IPS-18a (cell line): ENCODE data around the gene ZNF771.
A peak's percentile ranks its signal among the peaks of the same experiment; 100 is the strongest.

ENCODE experiments used
- H3K27ac ChIP-seq: one replicate; pipeline ENCODE4 v1.5.1; 2013; ENCODE audit warnings: low read length
- H3K27me3 ChIP-seq: one replicate; pipeline ENCODE4 v1.6.1; 2013; ENCODE audit warnings: mild to moderate bottlenecking, low read length; ENCODE audit not compliant: control insufficient read depth, insufficient read depth
- H3K36me3 ChIP-seq: one replicate; pipeline ENCODE4 v1.6.1; 2013; ENCODE audit warnings: low read depth, low read length; ENCODE audit not compliant: control insufficient read depth
- H3K4me1 ChIP-seq: one replicate; pipeline ENCODE4 v1.6.1; 2013; ENCODE audit warnings: low read depth, low read length; ENCODE audit not compliant: control insufficient read depth
- H3K4me3 ChIP-seq: one replicate; pipeline ENCODE4 v1.5.1; 2013; ENCODE audit warnings: low read length
- H3K9ac ChIP-seq: one replicate; pipeline ENCODE4 v1.6.1; 2013; ENCODE audit warnings: mild to moderate bottlenecking, low read length, moderate library complexity
- H3K9me3 ChIP-seq: one replicate; pipeline ENCODE4 v1.6.1; 2013; ENCODE audit warnings: low read depth, low read length; ENCODE audit not compliant: control insufficient read depth

Gene ZNF771

DNA sequence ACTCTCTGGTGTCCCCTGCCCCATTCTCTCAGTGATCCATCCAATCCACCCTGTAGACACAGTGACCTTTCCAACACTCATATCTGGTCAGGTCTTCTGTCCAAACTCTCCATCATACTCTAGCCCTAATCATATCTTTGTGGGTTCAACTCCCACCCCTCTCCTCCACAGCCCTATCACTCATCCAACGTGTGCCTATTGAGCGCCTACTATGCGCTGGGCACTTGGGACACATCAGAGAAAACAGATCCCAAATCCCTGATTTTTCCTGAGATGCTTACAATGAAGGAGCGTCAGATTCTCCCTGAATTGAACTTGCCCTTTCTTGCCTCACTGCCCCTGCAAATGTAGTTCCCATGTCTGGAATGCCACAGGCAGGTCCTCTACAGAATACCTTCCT lies 20.6 kb downstream of the ZNF771 start:
- no peaks in the 10 kb centered on the region for H3K9me3 ChIP-seq
- H3K36me3 ChIP-seq: peaks cover 16% of the 10 kb centered on the region
- H3K9ac ChIP-seq: no peak overlapping the region
- H3K4me3 ChIP-seq: no peak overlapping the region
- H3K4me1 ChIP-seq: peaks cover 9% of the 10 kb centered on the region
- no peak overlapping the region for H3K27ac ChIP-seq
- no peaks in the 10 kb centered on the region for H3K27me3 ChIP-seq

DNA sequence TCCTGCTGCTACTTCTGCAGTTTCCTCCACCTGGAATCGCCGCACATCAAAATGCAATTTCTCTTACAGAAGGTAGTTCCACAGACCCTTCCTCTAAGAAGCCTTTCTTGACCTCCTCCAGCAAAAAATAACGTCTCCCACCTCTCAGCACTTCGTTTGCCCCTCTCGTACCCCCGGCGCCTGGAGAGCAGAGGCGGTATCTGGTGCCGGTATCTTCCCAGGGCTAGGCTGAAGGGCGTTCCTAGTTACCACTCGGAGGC lies 21.9 kb downstream of the ZNF771 start:
- Histone ChIP-seq H3K4me3 (peak overlapping the region; percentile 82), H3K36me3 (peaks cover 6% of the 10 kb centered on the region), H3K4me1 (peaks cover 9% of the 10 kb centered on the region), H3K27ac (no peak overlapping the region), H3K27me3 (no peaks in the 10 kb centered on the region), H3K9me3 (no peaks in the 10 kb centered on the region), H3K9ac (peak overlapping the region; percentile 72)

DNA sequence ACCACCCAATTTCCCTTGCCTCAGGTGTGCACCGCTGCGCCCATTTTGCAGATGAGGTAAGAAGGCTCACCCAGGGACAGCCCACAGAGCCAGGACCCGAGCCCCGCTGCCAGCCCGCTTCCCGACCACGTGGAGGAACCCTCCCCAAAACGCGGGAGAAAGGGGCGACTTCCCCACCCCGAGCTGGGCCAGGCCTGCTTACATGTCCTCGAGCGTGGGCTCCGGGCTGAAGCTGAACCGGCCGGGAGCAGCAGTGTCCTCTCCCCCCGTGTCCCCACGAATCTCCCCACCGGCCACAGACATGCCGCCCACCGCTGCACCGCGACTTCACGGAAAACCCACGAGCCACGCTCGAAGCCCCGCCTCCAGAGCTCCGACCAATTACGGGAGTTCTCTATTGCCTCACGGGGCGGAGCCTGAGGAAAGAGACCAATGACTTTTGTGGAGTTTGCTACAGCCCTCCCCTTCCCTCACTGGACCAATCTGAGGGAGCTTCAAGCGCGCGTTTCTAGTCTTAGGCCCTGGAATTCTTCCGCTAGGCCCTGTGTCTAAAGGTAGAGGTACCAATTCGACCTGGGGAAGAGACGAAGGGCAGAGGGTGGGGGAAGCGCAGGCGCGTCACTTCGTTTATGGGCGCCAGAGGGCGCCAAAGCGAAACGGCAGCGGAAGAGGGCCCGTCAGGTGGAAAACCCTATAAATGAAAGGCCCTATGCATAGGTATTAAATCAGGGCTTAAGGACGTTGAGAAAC lies 22.4 kb downstream of the ZNF771 start, which contains the start of gene DCTPP1:
TSS of gene DCTPP1 (minus strand) at position 353 of the 750 bp plus-strand sequence. CDS start at position 303, 50 bp downstream.
- no peak within 1 kb of the TSS for H3K27ac ChIP-seq
- peaks cover 4% of the 10 kb centered on the region for H3K36me3 ChIP-seq
- H3K9me3 ChIP-seq: no peaks in the 10 kb centered on the region
- H3K4me1 ChIP-seq: peaks cover 9% of the 10 kb centered on the region
- no peaks in the 10 kb centered on the region for H3K27me3 ChIP-seq
- peak within 1 kb of the TSS; percentile 72 for H3K9ac ChIP-seq
- H3K4me3 ChIP-seq: peak within 1 kb of the TSS; percentile 82

DNA sequence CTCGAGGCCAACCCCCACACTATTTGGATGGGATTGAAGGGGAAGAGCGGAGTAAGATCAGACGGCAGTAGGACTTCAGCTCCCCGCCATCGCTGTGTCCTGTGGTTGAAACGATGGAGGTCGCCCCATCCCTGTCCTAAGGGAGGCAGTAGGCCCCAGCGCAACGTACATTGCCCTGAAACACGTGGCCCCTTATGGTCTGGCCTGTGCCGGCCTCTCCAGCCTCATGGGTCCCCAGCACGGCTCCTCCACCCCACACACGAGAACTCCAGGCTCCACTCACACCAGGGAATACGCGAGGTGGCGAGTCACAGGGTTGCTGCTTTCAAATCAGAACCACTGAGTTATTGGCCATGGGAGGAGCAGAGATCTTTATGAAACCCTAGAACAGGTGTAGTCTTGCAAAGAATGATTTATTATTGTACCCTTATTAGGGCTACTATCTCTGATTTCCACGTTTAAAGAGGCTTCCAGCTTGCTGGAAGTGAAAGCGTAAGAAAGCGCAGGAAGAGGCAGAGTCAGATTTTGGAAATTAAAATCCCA lies 23.1 kb downstream of the ZNF771 start:
- no peak overlapping the region for H3K27ac ChIP-seq
- no peaks in the 10 kb centered on the region for H3K9me3 ChIP-seq
- peaks cover 9% of the 10 kb centered on the region for H3K4me1 ChIP-seq
- H3K9ac ChIP-seq: no peak overlapping the region
- peaks cover 4% of the 10 kb centered on the region for H3K36me3 ChIP-seq
- no peaks in the 10 kb centered on the region for H3K27me3 ChIP-seq
- peak overlapping the region; percentile 82 for H3K4me3 ChIP-seq

DNA sequence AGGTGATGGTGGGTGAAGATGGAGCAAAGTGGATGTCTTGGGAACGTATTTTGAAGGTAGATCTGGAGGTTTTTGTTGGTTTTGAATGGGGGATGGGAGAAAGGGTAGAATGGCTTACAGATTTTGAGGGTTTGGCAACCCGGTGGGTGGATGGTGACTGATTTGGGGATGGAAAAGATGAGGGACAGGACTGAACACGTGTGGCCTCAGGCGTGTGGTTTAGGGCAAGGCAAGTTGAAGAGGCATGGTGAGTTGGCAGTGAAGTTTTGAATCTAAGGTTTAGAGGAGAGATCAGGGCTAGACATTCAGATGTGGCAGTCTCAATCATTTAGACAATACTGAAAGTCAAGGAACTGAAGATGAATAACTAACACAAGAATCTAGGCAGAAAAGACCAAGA lies 27.4 kb downstream of the ZNF771 start:
- H3K9me3 ChIP-seq: no peaks in the 10 kb centered on the region
- no peak overlapping the region for H3K27ac ChIP-seq
- H3K9ac ChIP-seq: no peak overlapping the region
- H3K36me3 ChIP-seq: no peaks in the 10 kb centered on the region
- no peaks in the 10 kb centered on the region for H3K27me3 ChIP-seq
- peaks cover 4% of the 10 kb centered on the region for H3K4me1 ChIP-seq
- H3K4me3 ChIP-seq: no peak overlapping the region

DNA sequence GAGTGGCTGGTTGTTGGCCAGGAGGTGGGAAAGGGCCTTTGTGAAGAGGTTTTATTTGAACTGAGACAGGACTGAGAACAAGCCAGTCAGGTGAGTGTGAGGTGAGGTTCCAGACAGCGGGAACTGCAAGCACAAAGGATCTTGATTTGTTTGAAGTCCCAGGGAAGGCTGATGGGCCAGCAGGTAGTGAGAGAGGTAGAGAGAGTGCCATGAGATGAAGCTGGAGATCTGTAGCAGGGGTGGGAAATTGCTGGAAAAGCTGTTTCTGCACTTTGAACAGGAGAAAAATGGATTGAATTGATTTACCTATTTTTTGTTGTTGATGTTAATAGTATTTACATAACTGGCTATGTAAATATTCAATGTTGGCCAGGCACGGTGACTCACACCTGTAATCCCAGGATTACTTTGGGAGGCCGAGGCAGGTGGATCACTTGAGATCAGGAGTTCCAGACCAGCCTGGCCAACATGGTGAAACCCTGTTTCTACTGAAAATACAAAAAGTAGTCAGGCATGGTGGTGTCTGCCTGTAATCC lies 30.2 kb downstream of the ZNF771 start:
- no peak overlapping the region for H3K27ac ChIP-seq
- H3K27me3 ChIP-seq: no peaks in the 10 kb centered on the region
- H3K36me3 ChIP-seq: no peaks in the 10 kb centered on the region
- no peaks in the 10 kb centered on the region for H3K9me3 ChIP-seq
- H3K4me1 ChIP-seq: no peaks in the 10 kb centered on the region
- no peak overlapping the region for H3K4me3 ChIP-seq
- H3K9ac ChIP-seq: no peak overlapping the region

DNA sequence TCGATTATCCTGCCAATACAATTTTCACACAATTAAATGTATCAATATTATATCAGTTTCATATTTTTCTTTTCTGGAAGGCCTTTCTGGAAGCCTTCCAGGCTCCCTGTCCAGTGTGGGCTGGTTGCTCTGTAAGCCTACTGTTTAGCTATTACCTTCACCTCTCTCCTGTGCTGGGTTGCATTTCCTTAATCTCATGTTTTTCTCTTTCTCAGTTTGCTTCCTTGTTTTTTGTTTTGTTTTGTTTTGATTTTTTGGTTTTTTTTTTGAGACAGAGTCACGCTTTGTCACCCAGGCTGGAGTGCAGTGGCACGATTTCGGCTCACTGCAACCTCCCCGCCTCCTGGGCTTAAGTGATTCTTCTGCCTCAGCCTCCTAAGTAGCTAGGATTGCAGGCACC lies 31.4 kb downstream of the ZNF771 start:
- no peak overlapping the region for H3K27ac ChIP-seq
- H3K9me3 ChIP-seq: no peaks in the 10 kb centered on the region
- H3K27me3 ChIP-seq: no peaks in the 10 kb centered on the region
- no peak overlapping the region for H3K9ac ChIP-seq
- peaks cover 2% of the 10 kb centered on the region for H3K36me3 ChIP-seq
- no peaks in the 10 kb centered on the region for H3K4me1 ChIP-seq
- no peak overlapping the region for H3K4me3 ChIP-seq

DNA sequence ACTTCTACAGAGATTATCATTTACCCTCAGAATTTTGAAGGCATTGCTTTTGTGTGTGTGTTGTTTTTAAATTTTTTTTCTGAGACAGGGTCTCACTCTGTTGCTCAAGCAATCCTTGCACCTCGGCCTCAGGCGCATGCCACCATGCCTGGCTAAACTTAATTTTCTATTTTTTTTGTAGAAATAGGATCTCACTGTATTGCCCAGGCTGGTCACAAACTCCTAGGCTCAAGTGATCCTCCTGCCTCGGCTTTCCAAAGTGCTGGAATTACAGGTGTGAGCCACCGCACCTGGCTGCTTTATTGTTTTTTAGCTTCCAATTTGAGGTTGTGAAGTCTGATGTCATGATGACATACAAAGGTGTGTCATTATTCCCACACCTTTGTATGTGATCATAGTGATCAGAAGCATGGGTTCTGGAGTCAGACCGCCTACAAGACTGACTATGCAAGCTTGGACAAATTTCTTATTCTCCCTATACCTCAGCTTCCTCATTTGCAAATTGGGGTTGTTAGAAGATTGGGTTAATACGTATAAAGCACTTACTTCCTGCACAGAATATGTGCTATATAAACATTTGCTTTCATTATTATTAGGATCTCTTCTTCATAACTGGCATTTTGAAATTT lies 32.4 kb downstream of the ZNF771 start:
- H3K4me1 ChIP-seq: peaks cover 4% of the 10 kb centered on the region
- no peak overlapping the region for H3K27ac ChIP-seq
- H3K36me3 ChIP-seq: peaks cover 5% of the 10 kb centered on the region
- H3K9ac ChIP-seq: no peak overlapping the region
- H3K4me3 ChIP-seq: no peak overlapping the region
- H3K27me3 ChIP-seq: no peaks in the 10 kb centered on the region
- H3K9me3 ChIP-seq: no peaks in the 10 kb centered on the region

DNA sequence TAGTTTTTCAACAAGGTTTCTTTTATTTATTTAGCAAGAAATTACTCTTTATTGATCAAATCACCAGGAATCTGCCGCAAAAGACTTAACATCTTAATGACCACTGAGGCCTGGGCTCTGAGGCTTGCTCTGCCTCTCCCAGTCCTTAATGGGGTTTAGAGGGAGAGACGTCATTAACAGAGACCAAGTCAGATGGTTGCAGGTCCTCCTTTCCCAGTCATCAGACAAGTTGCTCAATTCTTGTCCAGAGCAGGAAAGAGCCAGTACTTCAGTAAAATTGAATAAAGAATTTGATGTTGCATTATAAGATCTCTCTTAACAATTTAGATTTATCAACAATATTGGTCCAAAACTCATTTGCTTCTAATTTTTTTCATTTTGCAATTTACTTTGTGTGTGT lies 36.2 kb downstream of the ZNF771 start:
- Histone ChIP-seq H3K9ac (no peak overlapping the region), H3K9me3 (no peaks in the 10 kb centered on the region), H3K27me3 (no peaks in the 10 kb centered on the region), H3K4me1 (peaks cover 10% of the 10 kb centered on the region), H3K36me3 (peaks cover 5% of the 10 kb centered on the region), H3K27ac (no peak overlapping the region), H3K4me3 (no peak overlapping the region)

DNA sequence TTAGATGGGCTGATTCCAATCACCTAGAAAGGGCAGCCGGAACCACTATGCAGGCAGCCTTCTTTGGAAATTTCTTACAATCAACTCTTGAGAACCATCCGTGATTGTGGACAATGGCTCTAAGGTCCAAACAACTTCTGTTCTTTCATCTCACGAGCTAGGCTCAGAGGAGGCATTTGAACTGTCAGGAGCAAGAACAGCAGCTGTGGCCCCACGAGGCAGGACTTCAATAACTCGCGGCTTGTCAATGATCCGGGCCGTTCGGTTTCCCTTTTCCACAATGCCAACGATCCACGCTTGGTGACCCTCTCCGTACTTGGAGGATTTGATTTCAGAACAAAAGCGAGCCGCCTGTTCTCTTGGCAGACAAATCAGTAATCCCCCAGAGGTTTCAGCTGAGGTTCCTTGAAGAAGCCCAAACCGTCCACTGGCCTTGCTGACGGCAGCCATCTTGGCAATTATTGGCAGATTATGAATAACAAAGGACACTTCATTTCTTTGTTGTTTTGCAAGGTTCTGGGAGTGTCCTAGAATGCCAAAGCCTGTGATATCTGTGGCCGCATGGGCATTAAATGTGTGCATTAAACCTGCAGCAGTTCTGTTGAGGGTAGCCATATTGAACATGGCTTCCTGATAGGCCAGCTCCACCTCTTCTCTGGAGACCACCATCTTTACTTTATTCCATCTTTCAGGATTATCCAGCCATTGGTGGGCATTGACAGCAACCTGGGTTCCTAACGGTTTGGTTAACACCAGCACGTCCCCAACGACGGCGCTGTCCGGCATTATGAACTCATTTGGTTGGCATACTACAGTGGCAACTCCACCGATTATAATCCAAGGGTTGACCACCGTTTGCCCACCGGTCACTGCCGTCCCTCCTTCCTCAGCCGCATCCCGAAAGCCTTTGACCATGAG lies 37.1 kb downstream of the ZNF771 start:
- Histone ChIP-seq H3K27me3 (no peaks in the 10 kb centered on the region), H3K4me3 (peak overlapping the region; percentile 87), H3K9ac (no peak overlapping the region), H3K9me3 (no peaks in the 10 kb centered on the region), H3K4me1 (peaks cover 10% of the 10 kb centered on the region), H3K36me3 (peaks cover 5% of the 10 kb centered on the region), H3K27ac (no peak overlapping the region)

DNA sequence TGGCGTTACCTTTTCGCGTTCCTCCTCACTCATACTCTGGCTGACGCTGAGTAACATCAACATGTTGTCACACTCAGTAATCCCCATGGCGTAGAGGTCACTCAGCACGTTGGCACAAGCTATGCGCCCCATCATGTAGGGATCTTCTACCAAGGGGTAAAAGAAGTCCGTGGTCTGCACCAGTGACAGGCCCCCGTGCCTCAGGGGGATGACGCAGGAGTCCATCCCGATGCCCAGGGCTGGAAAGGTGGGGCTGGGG lies 37.7 kb downstream of the ZNF771 start:
- H3K9me3 ChIP-seq: no peaks in the 10 kb centered on the region
- no peak overlapping the region for H3K27ac ChIP-seq
- H3K4me3 ChIP-seq: peak overlapping the region; percentile 87
- H3K36me3 ChIP-seq: peaks cover 5% of the 10 kb centered on the region
- peaks cover 10% of the 10 kb centered on the region for H3K4me1 ChIP-seq
- H3K27me3 ChIP-seq: no peaks in the 10 kb centered on the region
- H3K9ac ChIP-seq: peak overlapping the region; percentile 81
